ENCODE data around the gene CSMD2. TPM values are rescaled to one million over a fixed set of nuclear protein-coding genes. Genes with fewer than 3 reads are reported as not detected.

Gene CSMD2
- total and polyA plus RNA-seq, 2 of the 8 experiments (the other 6 are each of a cell fraction or from before 2014, with no cell fraction given): 7.0 to 14.7 TPM

DNA sequence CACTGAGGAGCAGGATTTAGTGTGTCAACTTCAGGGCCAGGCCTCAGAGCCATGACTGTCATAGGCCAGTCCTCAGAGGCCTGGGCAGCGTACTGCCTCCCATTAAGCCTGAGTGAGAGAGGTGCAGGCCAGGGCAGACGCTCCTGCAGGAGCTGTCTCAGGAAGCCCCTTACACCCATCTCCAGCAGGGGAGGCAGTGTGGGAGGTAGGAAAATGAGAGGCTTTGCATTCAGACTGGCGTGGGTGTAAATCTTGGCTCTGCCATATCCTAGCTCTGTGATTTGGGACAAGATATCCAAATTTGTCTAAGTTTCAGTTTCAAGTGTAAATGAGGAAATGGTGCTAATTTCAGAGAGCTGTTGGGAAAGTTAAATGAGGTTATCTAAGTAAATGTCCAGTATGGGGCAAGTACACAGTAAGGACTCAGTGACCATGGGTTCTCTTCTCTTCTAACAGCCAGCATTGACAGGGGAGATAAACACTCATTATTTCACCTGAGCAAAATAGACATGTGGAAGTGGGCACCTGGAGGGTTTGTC is 508.5 kb downstream of the CSMD2 start:
- no peak overlapping the region for H2AFZ ChIP-seq (ENCODE audit: low read length)
- no peaks in the 10 kb centered on the region for H3K79me2 ChIP-seq (ENCODE audit: control insufficient read depth in 1 of 2, insufficient read depth in 2 of 2, low read length in 2 of 2)
- no peak overlapping the region for H3K56ac ChIP-seq (replicated peaks; ENCODE audit: insufficient read length, low read depth, low read length)
- H4K91ac ChIP-seq (replicated peaks; ENCODE audit: insufficient read length, low read length): no peak overlapping the region
- H4K20me1 ChIP-seq (replicated peaks in 1 of 2; ENCODE audit: control insufficient read depth in 1 of 2, insufficient read depth in 2 of 2, low read length in 2 of 2): no peaks in the 10 kb centered on the region
- no peak overlapping the region for H2BK20ac ChIP-seq (ENCODE audit: low read length)
- H3K79me1 ChIP-seq (ENCODE audit: low read depth, low read length): no peaks in the 10 kb centered on the region
- H3K4me1 ChIP-seq (replicated peaks in 1 of 4; ENCODE audit: control insufficient read depth in 3 of 4, insufficient read depth in 4 of 4, low read length in 3 of 4): no peaks in the 10 kb centered on the region
- H2AK5ac ChIP-seq (ENCODE audit: low read depth, low read length): no peak overlapping the region
- H2BK5ac ChIP-seq (ENCODE audit: low read depth, low read length): no peak overlapping the region
- no peak overlapping the region for H3K9ac ChIP-seq (replicated peaks in 1 of 4; ENCODE audit: extremely low read depth in 1 of 4, low read depth in 3 of 4, low read length in 3 of 4)
- no peak overlapping the region for H3K14ac ChIP-seq (ENCODE audit: insufficient read length)
- H3K23me2 ChIP-seq (ENCODE audit: low read depth, low read length): no peaks in the 10 kb centered on the region
- H3K4ac ChIP-seq (replicated peaks; ENCODE audit: insufficient read length, low read depth, low read length): no peak overlapping the region
- POLR2A ChIA-PET (ENCODE audit: partially characterized antibody): no interaction called here
- no peak overlapping the region for H3K4me2 ChIP-seq (ENCODE audit: insufficient read depth in 1 of 2, low read depth in 2 of 2, low read length in 2 of 2)
- CTCF ChIA-PET (ENCODE audit: partially characterized antibody): interaction anchor here (0.9 to 8.8 kb wide), 3 partner anchors 14 to 386 kb away, joined by 3 to 60 read pairs (median 4); no protein-coding TSS in a partner anchor
- FAIRE-seq: no peak
- no peak overlapping the region for H3K27ac ChIP-seq (ENCODE audit: low read depth, low read length)
- no peak for DNase-seq (ENCODE audit: low read depth in 1 of 2, low spot score in 2 of 2)
- H3K18ac ChIP-seq (ENCODE audit: extremely low read depth, low read length): no peak overlapping the region
- H2BK12ac ChIP-seq (ENCODE audit: low read depth, low read length): no peak overlapping the region
- no peak overlapping the region for H3K23ac ChIP-seq (ENCODE audit: insufficient read length)
- WGBS, 2 experiments (ENCODE audit: extremely low coverage in 1 of 2, insufficient coverage in 1 of 2, insufficient read length in 1 of 2, insufficient replicate concordance in 2 of 2, low coverage in 1 of 2, low lambda C conversion rate in 2 of 2, missing lambda C conversion rate in 1 of 2): 93% methylated on average over 3 of the region's 3 CpGs; no CpG with 5 or more reads in 1 of the 2 experiments
- H3K9me3 ChIP-seq (ENCODE audit: insufficient read depth in 2 of 2, low read depth in 1 of 2, low read length in 1 of 2): no peaks in the 10 kb centered on the region
- H3K4me3 ChIP-seq (ENCODE audit: extremely low read depth in 1 of 4, insufficient read depth in 2 of 4, low read depth in 3 of 4, low read length in 4 of 4): no peak overlapping the region
- no peak overlapping the region for H2BK15ac ChIP-seq (ENCODE audit: low read length)
- no peak overlapping the region for H2BK120ac ChIP-seq (replicated peaks; ENCODE audit: low read depth, low read length)
- peaks cover 0 to 12% (median 5%) of the 10 kb centered on the region in 4 experiments; a peak in 3 of 8 replicates for H3K36me3 ChIP-seq (ENCODE audit: control insufficient read depth in 2 of 4, insufficient read depth in 4 of 4, low read length in 3 of 4)
- no peak overlapping the region; the same call in 1 of the 2 replicates for H4K8ac ChIP-seq (ENCODE audit: extremely low read depth, insufficient read depth, low read length)
- no peak overlapping the region for H4K5ac ChIP-seq (ENCODE audit: insufficient read length, low read depth, low read length)
- H3K27me3 ChIP-seq (replicated peaks in 1 of 4; ENCODE audit: control insufficient read depth in 3 of 4, extremely low read depth in 1 of 4, insufficient read depth in 3 of 4, low read length in 3 of 4): no peaks in the 10 kb centered on the region
- TF ChIP-seq SAP30 (IDR thresholded peaks at IDR 0.05; ENCODE audit: insufficient read depth, insufficient replicate concordance, low read length) (no peak), RBBP5 (IDR thresholded peaks at IDR 0.05; ENCODE audit: borderline replicate concordance, low read depth, low read length) (no peak), RFX5 (IDR thresholded peaks at IDR 0.05; ENCODE audit: borderline replicate concordance, low read depth, low read length) (no peak), SUZ12 (IDR thresholded peaks at IDR 0.05; ENCODE audit: low read length) (no peak)
